ENCODE results near the gene MDP1. TPM values are rescaled to one million over a fixed set of nuclear protein-coding genes. Genes with fewer than 3 reads are reported as not detected.

The MDP1 gene
- polyA plus RNA-seq, 2 of the 4 experiments (the other 2 are of a cell fraction) = 21.6 to 38.6 TPM

- TF ChIP-seq HEYL (CRISPR knock-in tag; IDR thresholded peaks at IDR 0.05) (no peak), TFCP2L1 (CRISPR knock-in tag; IDR thresholded peaks at IDR 0.05) (no peak), USF2 (IDR thresholded peaks at IDR 0.05) (no peak), ATOH8 (CRISPR knock-in tag; IDR thresholded peaks at IDR 0.05; ENCODE audit: low read depth) (no peak), MAZ (IDR thresholded peaks at IDR 0.05; ENCODE audit: borderline replicate concordance, low read depth, low read length) (no peak), NPAS2 (CRISPR knock-in tag; IDR thresholded peaks at IDR 0.05; ENCODE audit: borderline replicate concordance) (no peak)
Observed at GRCh38 chr14:24172871-24173281, 43.0 kb downstream of the MDP1 start (continued).

GRCh38 chr14:24172261-24172860 lies 43.5 kb downstream of the MDP1 start:
- POLR2A ChIA-PET = interaction anchor here (1.6 kb wide), 1 partner anchor 11 kb away, joined by 4 read pairs; the partner anchor contains the start of gene IRF9
- Histone ChIP-seq H3K27ac (no peak overlapping the region), H3K4me3 (no peak overlapping the region), H3K4me2 (no peak overlapping the region), H3K4me1 (no peaks in the 10 kb centered on the region), H3K9me3 (no peaks in the 10 kb centered on the region)
- 93% methylated on average over 30 of the region's 30 CpGs for WGBS (ENCODE audit: missing lambda C conversion rate)
- FAIRE-seq (no peak), DNase-seq (ENCODE audit: low read depth in 1 of 2, low spot score in 1 of 2) (no peak), ATAC-seq (no peak; a peak in 1 of 6 replicates)
- CTCF ChIA-PET = interaction anchor here (1.0 to 3.6 kb wide), 4 partner anchors 8 to 13 kb away, joined by 3 to 14 read pairs (median 8); partner anchors contain the start of gene IRF9
- TF ChIP-seq CTCF (IDR thresholded peaks at IDR 0.05) = no peak
- no peak for TF ChIP-seq ELK1 (IDR thresholded peaks at IDR 0.05; ENCODE audit: low read depth, low read length)
- TF ChIP-seq HOXB5 (CRISPR knock-in tag; IDR thresholded peaks at IDR 0.05) = no peak
- no peak for TF ChIP-seq FOXS1 (CRISPR knock-in tag; IDR thresholded peaks at IDR 0.05)

- ATAC-seq (no peak), FAIRE-seq (no peak)
- TF ChIP-seq ELK1 (IDR thresholded peaks at IDR 0.05; ENCODE audit: low read depth, low read length) (no peak), TFCP2L1 (CRISPR knock-in tag; IDR thresholded peaks at IDR 0.05) (no peak), ESRRA (IDR thresholded peaks at IDR 0.05; ENCODE audit: borderline replicate concordance, low read length) (no peak), PHF8 (IDR thresholded peaks at IDR 0.05; ENCODE audit: borderline replicate concordance, low read depth) (no peak), CTCF (IDR thresholded peaks at IDR 0.05) (no peak), POLR2AphosphoS2 (conservative IDR thresholded peaks at IDR 0.05; ENCODE audit: low read length) (no peak), RCOR1 (IDR thresholded peaks at IDR 0.05; ENCODE audit: low read depth, low read length) (no peak), EP300 (IDR thresholded peaks at IDR 0.05) (no peak), JUN (IDR thresholded peaks at IDR 0.05) (no peak), POLR2A (IDR thresholded peaks at IDR 0.05; ENCODE audit: low read length) (no peak), JUNB (IDR thresholded peaks at IDR 0.05) (no peak), BCL3 (IDR thresholded peaks at IDR 0.05) (no peak), FOSL2 (IDR thresholded peaks at IDR 0.05) (no peak), FOSL2 (CRISPR knock-in tag; IDR thresholded peaks at IDR 0.05) (no peak), CHD4 (IDR thresholded peaks at IDR 0.05; ENCODE audit: borderline replicate concordance) (no peak)
Observed at GRCh38 chr14:24171422-24172260, 44.2 kb downstream of the MDP1 start, which contains the start of gene REC8. Gene REC8, plus strand, starts transcription at chr14:24172080. Its CDS starts 473 bp downstream, at chr14:24172553.

More at GRCh38 chr14:24171422-24172260, 44.2 kb downstream of the MDP1 start, which contains the start of gene REC8:
- ChIA-PET POLR2A (interaction anchor here (1.2 to 1.6 kb wide), 2 partner anchors 11 to 17 kb away, joined by 4 read pairs; partner anchors contain the start of genes IPO4 and IRF9), CTCF (interaction anchor here (1.0 to 3.6 kb wide), 5 partner anchors 8 to 14 kb away, joined by 4 to 14 read pairs (median 5); partner anchors contain the start of gene IRF9)
- WGBS (ENCODE audit: missing lambda C conversion rate) = 95% methylated on average over 50 of the region's 63 CpGs
- H3K27ac ChIP-seq = no peak within 1 kb of the TSS
- no peak for DNase-seq (ENCODE audit: low read depth in 1 of 2, low spot score in 1 of 2)
- no peaks in the 10 kb centered on the region for H3K9me3 ChIP-seq
- H3K4me1 ChIP-seq = no peaks in the 10 kb centered on the region
- no peak within 1 kb of the TSS for H3K4me2 ChIP-seq
- no peak within 1 kb of the TSS for H3K4me3 ChIP-seq
